ENCODE measurements around the gene SNIP1.
"Not testable (repeated sequence)": the region's sequence is repeated elsewhere in the genome, so short reads cannot be mapped to it uniquely, and the experiment has no call there.

Gene SNIP1

DNA sequence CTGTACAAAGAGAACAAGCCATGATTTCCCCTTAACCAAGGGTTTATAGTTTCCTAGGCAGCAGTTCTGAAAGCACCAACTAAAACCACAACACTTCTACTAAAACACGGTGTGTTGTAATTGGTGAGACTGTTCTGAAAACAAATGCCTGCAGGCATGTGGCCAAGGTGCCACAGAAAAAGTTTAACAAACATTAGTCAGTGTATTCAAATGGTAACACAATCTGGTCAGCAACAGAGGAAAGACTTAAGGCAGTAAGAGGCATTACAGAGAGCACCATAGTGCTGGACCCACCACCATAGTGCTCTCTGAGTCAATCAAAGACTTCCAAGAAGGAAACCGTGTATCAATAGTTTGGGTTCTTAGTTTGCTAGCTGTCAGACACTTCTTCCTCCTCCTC lies 16.7 kb downstream of the SNIP1 start:
- TF ChIP-seq, protein P1, sequence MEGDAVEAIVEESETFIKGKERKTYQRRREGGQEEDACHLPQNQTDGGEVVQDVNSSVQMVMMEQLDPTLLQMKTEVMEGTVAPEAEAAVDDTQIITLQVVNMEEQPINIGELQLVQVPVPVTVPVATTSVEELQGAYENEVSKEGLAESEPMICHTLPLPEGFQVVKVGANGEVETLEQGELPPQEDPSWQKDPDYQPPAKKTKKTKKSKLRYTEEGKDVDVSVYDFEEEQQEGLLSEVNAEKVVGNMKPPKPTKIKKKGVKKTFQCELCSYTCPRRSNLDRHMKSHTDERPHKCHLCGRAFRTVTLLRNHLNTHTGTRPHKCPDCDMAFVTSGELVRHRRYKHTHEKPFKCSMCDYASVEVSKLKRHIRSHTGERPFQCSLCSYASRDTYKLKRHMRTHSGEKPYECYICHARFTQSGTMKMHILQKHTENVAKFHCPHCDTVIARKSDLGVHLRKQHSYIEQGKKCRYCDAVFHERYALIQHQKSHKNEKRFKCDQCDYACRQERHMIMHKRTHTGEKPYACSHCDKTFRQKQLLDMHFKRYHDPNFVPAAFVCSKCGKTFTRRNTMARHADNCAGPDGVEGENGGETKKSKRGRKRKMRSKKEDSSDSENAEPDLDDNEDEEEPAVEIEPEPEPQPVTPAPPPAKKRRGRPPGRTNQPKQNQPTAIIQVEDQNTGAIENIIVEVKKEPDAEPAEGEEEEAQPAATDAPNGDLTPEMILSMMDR (IDR thresholded peaks at IDR 0.05; ENCODE audit: low read length, missing control alignments) = no peak
- peak; percentile 58 for DNase-seq (ENCODE audit: low read depth)
- H3K4me3 ChIP-seq (replicated peaks; ENCODE audit: low read depth, low read length) = no peak overlapping the region

DNA sequence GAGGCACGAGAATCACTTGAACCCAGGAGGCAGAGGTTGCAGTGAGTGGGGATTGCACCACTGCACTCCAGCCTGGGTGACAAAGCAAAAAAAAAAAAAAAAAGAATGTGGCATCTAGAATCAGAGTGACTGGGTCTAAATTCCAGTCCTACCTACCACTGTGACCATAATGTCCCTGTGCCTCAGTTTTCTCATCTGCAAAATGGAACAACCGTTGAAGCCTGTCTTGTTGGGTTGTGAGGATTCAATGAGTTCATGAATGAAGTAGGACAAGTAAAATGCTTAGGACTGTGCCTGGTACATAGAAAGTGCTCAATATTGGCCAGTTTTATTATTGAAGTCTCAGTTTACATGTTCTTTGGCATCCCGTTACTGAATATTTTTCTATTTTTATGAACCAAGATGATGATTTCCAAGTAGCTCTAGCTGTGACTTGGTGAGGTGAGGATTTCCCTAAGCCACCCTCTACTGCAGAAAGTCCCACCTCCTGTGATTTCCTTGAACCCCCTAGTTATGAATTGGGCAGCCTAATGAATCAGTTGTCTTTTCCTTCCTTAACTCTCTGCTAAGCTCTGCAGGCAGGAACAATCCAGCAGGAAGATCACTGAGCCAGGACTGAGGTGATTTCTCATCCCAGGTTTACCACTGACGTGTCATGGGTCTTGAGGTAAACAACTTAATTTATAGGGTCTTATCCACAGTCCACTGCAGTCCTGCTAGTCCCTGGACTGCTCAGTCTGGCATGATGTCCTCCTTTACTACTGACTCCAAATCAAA lies 20.6 kb downstream of the SNIP1 start:
- no peak for DNase-seq (ENCODE audit: low read depth)
- H3K4me3 ChIP-seq (replicated peaks; ENCODE audit: low read depth, low read length) = no peak overlapping the region
- TF ChIP-seq, protein P1 (IDR thresholded peaks at IDR 0.05; ENCODE audit: low read length, missing control alignments) = no peak

DNA sequence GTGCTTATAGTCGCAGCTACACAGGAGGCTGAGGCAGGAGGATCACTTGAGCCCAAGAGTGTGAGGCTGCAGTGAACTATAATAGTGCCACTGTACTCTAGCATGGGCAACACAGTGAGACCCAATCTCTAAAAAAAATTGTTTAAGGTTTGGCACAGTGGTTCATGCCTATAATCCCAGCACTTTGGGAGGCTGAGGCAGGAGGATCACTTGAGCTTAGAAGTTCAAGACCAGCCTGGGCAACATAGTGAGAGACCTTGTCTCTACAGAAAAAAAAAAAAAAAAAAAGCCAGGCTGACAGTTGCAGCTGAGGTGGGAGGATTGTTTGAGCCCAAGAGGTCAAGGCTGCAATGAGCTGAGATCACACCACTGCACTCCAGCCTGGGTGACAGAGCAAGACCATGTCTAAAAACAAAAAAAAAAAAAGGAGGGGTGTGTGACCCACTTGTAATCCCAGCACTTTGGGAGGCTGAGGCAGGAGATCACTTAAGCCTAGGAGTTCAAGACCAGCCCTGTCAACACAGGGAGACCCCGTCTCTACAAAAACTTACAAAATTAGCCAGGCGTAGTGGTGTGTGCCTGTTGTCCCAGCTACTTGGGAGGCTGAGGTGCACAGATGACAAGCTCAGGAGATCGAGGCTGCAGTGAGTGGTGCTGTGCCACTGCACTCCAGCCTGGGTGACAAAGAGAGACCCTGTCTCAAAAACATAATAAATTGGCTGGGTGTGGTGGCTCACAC lies 21.5 kb downstream of the SNIP1 start:
- DNase-seq (ENCODE audit: low read depth); H3K4me3 ChIP-seq (replicated peaks; ENCODE audit: low read depth, low read length): not testable (repeated sequence)

DNA sequence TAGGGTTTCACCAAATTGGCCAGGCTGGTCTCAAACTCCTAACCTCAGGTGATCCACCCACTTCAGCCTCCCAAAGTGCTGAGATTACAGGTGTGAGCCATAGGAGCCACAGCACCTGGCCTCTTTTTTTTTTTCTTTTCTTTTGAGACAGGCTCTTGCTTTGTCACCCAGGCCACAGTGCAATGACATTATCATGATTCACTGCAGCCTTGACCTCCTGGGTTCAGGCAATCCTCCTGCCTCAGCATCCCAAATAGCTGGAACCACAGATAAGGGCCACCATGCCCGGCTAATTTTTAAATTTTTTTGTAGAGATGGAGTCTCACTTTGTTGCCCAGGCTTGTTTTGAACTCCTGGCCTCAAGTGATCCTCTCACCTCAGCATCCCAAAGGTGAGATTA lies 24.2 kb downstream of the SNIP1 start:
- not testable (repeated sequence) for H3K4me3 ChIP-seq (replicated peaks; ENCODE audit: low read depth, low read length); DNase-seq (ENCODE audit: low read depth)

DNA sequence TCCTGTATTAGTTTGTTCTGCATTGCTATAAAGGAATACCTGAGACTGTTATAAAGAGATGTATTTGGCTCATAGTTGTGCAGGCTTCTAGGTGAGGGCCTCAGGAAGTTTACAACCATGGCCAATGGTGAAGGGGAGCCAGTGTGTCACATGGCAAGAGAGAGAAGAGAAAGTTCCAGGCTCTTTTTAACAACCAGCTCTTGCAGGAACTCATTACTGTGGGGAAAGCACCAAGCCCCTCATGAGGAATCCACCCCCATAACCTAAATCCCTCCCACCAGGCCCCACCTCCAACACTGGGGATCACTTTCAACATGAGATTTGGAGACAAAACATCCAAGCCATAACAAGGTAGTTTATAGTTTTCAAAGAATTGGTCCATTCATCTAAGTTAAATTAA lies 34.5 kb downstream of the SNIP1 start:
- H3K4me3 ChIP-seq (replicated peaks; ENCODE audit: low read depth, low read length) = no peak overlapping the region
- TF ChIP-seq, protein P1 (IDR thresholded peaks at IDR 0.05; ENCODE audit: low read length, missing control alignments) = no peak
- DNase-seq (ENCODE audit: low read depth) = no peak

DNA sequence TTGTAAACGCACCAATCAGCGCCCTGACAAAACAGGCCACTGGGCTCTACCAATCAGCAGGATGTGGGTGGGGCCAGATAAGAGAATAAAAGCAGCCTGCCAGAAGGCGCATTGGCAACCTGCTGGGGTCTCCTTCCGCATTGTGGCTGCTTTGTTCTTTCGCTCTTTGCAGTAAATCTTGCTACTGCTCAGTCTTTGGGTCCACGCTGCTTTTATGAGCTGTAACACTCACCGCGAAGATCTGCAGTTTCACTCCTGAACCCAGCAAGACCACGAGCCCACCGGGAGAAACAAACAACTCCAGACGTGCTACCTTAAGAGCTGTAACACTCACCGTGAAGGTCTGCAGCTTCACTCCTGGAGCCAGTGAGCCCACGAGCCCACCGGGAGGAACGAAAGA lies 35.2 kb downstream of the SNIP1 start:
- not testable (repeated sequence) for H3K4me3 ChIP-seq (replicated peaks; ENCODE audit: low read depth, low read length); DNase-seq (ENCODE audit: low read depth)

DNA sequence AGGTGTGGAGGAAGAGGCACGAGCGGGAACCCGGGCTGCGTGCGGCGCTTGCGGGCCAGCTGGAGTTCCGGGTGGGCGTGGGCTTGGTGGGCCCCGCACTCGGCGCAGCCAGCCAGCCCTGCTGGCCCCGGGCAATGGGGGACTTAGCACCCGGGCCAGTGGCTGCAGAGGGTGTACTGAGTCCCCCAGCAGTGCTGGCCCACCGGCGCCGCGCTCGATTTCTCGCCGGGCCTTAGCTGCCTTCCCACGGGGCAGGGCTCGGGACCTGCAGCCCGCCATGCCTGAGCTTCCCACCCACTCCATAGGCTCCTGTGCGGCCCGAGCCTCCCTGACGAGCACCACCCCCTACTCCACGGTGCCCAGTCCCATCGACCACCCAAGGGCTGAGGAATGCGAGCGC lies 35.9 kb downstream of the SNIP1 start:
- DNase-seq (ENCODE audit: low read depth); H3K4me3 ChIP-seq (replicated peaks; ENCODE audit: low read depth, low read length): not testable (repeated sequence)

DNA sequence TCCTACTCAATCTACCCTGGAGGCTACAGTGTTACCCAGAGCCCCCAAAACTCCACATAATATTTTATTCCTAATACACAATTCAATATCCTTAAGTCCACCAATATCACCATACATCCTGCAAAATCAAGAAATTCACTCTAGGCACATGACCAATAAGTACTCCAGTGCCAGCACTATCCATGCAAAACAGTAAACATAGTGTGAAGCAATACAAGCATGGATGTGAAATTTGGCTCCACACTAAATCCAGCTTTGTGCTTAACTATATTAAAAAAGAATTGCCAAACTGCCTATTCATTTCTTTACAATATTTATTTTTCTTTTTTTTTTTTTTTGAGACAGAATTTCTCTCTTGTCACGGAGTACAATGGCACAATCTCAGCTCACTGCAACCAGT lies 36.5 kb downstream of the SNIP1 start:
- DNase-seq (ENCODE audit: low read depth) = no peak
- H3K4me3 ChIP-seq (replicated peaks; ENCODE audit: low read depth, low read length) = no peak overlapping the region
- TF ChIP-seq, protein P1 (IDR thresholded peaks at IDR 0.05; ENCODE audit: low read length, missing control alignments) = no peak

Measured in fibroblast of pulmonary artery (primary cell).